DND-41 (cell line): Measurements from ENCODE around the gene RBMS3.

Experiments
- ATAC-seq: fragments of 200-7000 bp; cut with Tn5 transposase; 3 replicates; pipeline ENCODE4 v1.9.1; 2021; ENCODE audit warnings: low read depth; ENCODE audit not compliant: insufficient read depth
- DNase-seq: peaks from one replicate; pipeline ENCODE4 v3.0.0-alpha.2; 2020
- H2AFZ ChIP-seq: 2 replicates; pipeline ENCODE4 v1.6.0; 2012; ENCODE audit warnings: low read depth, low read length
- H3K27ac ChIP-seq: 2 replicates; pipeline ENCODE4 v1.5.1; 2012; ENCODE audit warnings: low read length, inconsistent platforms
- H3K27me3 ChIP-seq: fragments of 200-600 bp; sonication (generic); 2 replicates; pipeline ENCODE4 v1.6.0; 2012; ENCODE audit warnings: low read length, mild to moderate bottlenecking, inconsistent platforms; ENCODE audit not compliant: insufficient read depth, poor library complexity
- H3K36me3 ChIP-seq: 2 replicates; pipeline ENCODE4 v1.5.1; 2012; ENCODE audit warnings: low read length, inconsistent platforms; ENCODE audit not compliant: insufficient read depth
- H3K4me1 ChIP-seq: 2 replicates; pipeline ENCODE4 v1.5.1; 2012; ENCODE audit warnings: mild to moderate bottlenecking, low read length; ENCODE audit not compliant: insufficient read depth
- H3K4me2 ChIP-seq: 2 replicates; pipeline ENCODE4 v1.6.0; 2012; ENCODE audit warnings: mild to moderate bottlenecking, moderate library complexity, low read length, inconsistent platforms; ENCODE audit not compliant: insufficient read depth
- H3K4me3 ChIP-seq, 2 experiments: fragments of 200-600 bp in 1 of 2; shearing (Covaris generic) in 1 of 2; 2 replicates each; pipeline ENCODE4 v1.5.1; 2012 to 2016; ENCODE audit warnings: inconsistent platforms in 2 of 2, low read length in 2 of 2, mild to moderate bottlenecking in 2 of 2, low read depth in 1 of 2, moderate library complexity in 1 of 2
- H3K79me2 ChIP-seq: 2 replicates; pipeline ENCODE4 v1.6.0; 2012; ENCODE audit warnings: low read length, inconsistent platforms; ENCODE audit not compliant: insufficient read depth
- H3K9ac ChIP-seq: 2 replicates; pipeline ENCODE4 v1.6.0; 2012; ENCODE audit warnings: low read depth, mild to moderate bottlenecking, inconsistent platforms, low read length, moderate library complexity
- H3K9me3 ChIP-seq: 2 replicates; pipeline ENCODE4 v1.5.1; 2012; ENCODE audit warnings: low read length, moderate library complexity, mild to moderate bottlenecking, inconsistent platforms; ENCODE audit not compliant: insufficient read depth, severe bottlenecking
- H4K20me1 ChIP-seq: 2 replicates; pipeline ENCODE4 v1.6.0; 2012; ENCODE audit warnings: low read length; ENCODE audit not compliant: insufficient read depth
- EZH2 ChIP-seq: IDR thresholded peaks from 3 replicates; pipeline ENCODE4 v1.6.1; 2012; ENCODE audit warnings: borderline replicate concordance, low read depth, mild to moderate bottlenecking, moderate library complexity, low read length, inconsistent platforms; ENCODE audit not compliant: severe bottlenecking
- TF ChIP-seq, protein P1 (sequence below): IDR thresholded peaks from 2 replicates; pipeline ENCODE4 v1.5.1; 2012; ENCODE audit warnings: borderline replicate concordance, low read length, moderate library complexity, mild to moderate bottlenecking; ENCODE audit not compliant: poor library complexity, severe bottlenecking; ENCODE audit errors: extremely low read depth

RBMS3 gene

DNA sequence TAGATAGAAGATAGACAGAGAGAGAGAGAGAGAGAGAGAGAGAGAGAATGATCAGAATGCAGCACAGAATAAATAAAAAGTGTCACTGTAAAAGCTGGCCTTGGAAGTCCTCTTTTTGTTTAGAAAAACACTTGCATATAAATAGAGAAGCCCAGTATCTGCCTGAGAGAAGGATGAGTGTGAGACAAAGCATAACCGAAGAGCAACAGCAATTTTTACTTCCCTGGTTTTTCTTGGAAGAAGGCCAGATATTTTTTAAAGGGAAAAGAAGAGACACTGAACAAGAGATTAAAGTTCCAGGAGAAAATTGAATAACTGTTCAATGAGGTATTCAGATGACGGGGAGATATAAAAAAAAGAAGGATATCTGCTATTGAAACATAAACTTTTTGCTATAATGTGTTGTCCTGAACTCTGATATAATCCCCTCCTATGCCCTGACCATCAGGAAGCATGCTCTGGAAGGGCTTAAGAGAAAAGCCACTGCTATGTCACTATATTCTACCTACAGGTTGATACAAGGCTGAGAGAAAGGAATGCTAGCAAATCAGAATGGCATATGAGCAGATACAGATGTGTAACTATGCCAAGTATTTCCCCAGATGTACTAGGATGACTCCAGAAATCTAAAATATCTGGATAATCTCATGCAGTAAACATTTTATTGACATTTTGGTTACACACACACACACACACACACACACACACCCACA lies 358.9 kb downstream of the RBMS3 start:
- DNase-seq (no peak), ATAC-seq (no peak)
- TF ChIP-seq, protein P1, sequence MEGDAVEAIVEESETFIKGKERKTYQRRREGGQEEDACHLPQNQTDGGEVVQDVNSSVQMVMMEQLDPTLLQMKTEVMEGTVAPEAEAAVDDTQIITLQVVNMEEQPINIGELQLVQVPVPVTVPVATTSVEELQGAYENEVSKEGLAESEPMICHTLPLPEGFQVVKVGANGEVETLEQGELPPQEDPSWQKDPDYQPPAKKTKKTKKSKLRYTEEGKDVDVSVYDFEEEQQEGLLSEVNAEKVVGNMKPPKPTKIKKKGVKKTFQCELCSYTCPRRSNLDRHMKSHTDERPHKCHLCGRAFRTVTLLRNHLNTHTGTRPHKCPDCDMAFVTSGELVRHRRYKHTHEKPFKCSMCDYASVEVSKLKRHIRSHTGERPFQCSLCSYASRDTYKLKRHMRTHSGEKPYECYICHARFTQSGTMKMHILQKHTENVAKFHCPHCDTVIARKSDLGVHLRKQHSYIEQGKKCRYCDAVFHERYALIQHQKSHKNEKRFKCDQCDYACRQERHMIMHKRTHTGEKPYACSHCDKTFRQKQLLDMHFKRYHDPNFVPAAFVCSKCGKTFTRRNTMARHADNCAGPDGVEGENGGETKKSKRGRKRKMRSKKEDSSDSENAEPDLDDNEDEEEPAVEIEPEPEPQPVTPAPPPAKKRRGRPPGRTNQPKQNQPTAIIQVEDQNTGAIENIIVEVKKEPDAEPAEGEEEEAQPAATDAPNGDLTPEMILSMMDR = no peak
- TF ChIP-seq EZH2 = no peak
- Histone ChIP-seq H3K36me3 (no peaks in the 10 kb centered on the region), H3K27me3 (no peaks in the 10 kb centered on the region), H3K9ac (no peak overlapping the region), H3K4me2 (no peak overlapping the region), H3K4me3 (no peak overlapping the region), H3K4me1 (no peaks in the 10 kb centered on the region), H4K20me1 (no peaks in the 10 kb centered on the region), H2AFZ (no peak overlapping the region), H3K9me3 (no peaks in the 10 kb centered on the region), H3K79me2 (no peaks in the 10 kb centered on the region), H3K27ac (no peak overlapping the region)

DNA sequence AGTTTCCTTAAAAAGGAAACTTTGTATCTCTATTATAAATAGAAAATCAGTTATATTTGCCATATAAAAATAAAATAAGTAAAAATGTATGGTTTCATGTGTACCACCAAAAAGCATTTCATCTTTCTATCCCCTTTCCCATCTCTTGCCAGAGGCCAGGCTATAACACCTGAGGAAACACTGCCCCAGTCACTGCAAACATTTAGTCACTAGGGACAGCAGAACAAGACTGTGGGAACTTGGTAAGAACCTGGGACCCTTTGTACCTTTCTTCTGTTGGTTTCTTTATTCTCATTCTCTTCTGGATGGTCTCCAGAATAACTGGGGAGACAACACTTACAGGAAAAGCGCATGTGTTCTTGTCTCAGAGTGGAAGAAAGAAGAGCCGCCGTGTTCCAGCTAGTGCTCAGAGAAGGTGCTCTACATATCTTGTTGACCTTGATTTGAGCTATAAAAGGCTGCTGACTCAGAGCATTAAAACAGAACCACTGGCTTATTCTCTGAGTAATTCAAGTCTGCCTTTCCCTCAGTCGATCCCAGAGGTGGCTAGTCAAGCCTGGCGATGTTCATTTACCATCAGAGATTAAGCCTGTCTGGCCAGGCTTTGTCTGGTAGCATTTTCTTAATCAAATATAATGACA lies 361.6 kb downstream of the RBMS3 start:
- ATAC-seq (no peak), DNase-seq (no peak)
- H2AFZ ChIP-seq = no peak overlapping the region
- H3K4me2 ChIP-seq = no peak overlapping the region
- TF ChIP-seq, protein P1 = no peak
- no peak overlapping the region for H3K27ac ChIP-seq
- H3K36me3 ChIP-seq = no peaks in the 10 kb centered on the region
- H3K9ac ChIP-seq = no peak overlapping the region
- H3K27me3 ChIP-seq = no peaks in the 10 kb centered on the region
- H4K20me1 ChIP-seq = no peaks in the 10 kb centered on the region
- H3K4me3 ChIP-seq = no peak overlapping the region
- no peaks in the 10 kb centered on the region for H3K4me1 ChIP-seq
- H3K79me2 ChIP-seq = no peaks in the 10 kb centered on the region
- no peaks in the 10 kb centered on the region for H3K9me3 ChIP-seq

DNA sequence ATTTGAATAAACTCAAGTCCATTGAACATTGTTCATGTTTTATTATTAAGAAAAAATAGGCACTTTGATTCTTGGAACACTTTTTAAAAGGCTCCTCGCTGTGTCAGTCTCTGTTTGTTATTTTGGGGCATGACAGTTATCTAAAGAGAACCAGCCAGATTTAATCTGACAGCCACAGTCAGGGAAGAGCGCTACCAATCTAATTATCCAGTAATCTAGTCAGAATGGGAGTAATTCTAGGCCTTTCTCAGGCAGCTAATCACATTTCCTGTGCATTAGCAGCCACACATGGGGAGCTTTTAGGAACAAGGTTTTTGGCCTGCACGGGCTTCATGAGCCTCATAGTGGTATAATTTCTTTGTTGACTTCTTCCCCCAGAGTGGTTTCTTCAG lies 362.2 kb downstream of the RBMS3 start:
- no peaks in the 10 kb centered on the region for H4K20me1 ChIP-seq
- no peak overlapping the region for H2AFZ ChIP-seq
- no peaks in the 10 kb centered on the region for H3K36me3 ChIP-seq
- H3K27me3 ChIP-seq = no peaks in the 10 kb centered on the region
- ATAC-seq = no peak
- TF ChIP-seq, protein P1 = no peak
- DNase-seq = no peak
- no peak overlapping the region for H3K27ac ChIP-seq
- H3K4me1 ChIP-seq = no peaks in the 10 kb centered on the region
- H3K79me2 ChIP-seq = no peaks in the 10 kb centered on the region
- H3K4me2 ChIP-seq = no peak overlapping the region
- no peaks in the 10 kb centered on the region for H3K9me3 ChIP-seq
- no peak overlapping the region for H3K4me3 ChIP-seq
- H3K9ac ChIP-seq = no peak overlapping the region
